ENCODE data around the gene DIO3. TPM values are rescaled to one million over a fixed set of nuclear protein-coding genes. Genes with fewer than 3 reads are reported as not detected.
A peak's percentile ranks its signal among the peaks of the same experiment; 100 is the strongest.

Gene DIO3
- total RNA-seq, 3 donors from 2014 or later: 1.3 to 5.1 (median 1.6) TPM

GRCh38 chr14:101599234-101599885 lies 38.1 kb downstream of the DIO3 start:
- DNase-seq (ENCODE audit: low spot score in 2 of 2): peak in 1 of 2 donors; percentile 34
- intact Hi-C loops (cut with DNase I; ENCODE audit: low total_unique reads): no loop called here

DNA sequence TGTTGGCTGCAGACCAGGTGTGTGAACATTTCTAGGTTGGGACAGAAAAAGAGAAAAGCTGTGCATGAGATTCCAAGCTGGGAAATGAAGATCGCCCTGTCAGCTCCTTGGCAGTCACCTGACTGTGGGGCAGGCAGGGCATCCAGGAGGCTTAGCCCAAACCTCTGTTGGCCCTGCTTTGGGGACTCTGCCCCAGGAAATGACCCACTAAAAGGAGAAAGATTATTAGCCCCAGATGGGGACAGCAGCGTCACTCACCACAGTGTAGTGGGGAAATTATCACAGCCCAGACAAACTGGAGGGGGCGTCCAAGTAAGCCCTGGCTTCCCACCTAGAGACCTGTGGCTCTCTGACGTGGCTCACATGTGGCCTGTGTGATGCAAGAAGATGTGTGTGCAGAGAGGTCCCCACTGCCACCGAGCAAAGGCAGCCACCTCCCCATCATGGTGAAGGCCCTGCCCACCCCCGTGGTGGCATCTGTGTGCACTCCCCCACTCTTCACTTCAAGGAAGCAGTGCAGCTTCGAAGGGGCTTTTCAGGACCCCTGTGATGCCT lies 39.1 kb downstream of the DIO3 start:
- no peaks in the 10 kb centered on the region for H3K4me1 ChIP-seq
- H3K27ac ChIP-seq: no peak overlapping the region
- no peak overlapping the region for H3K4me3 ChIP-seq
- H3K9me3 ChIP-seq: no peaks in the 10 kb centered on the region
- DNase-seq (ENCODE audit: low spot score in 2 of 2): no peak
- intact Hi-C loops (cut with DNase I; ENCODE audit: low total_unique reads): no loop called here
- H3K27me3 ChIP-seq: no peaks in the 10 kb centered on the region
- no peaks in the 10 kb centered on the region for H3K36me3 ChIP-seq
- TF ChIP-seq POLR2AphosphoS5 (IDR thresholded peaks at IDR 0.05) (no peak), POLR2A (IDR thresholded peaks at IDR 0.05) (no peak)
- TF ChIP-seq, protein P1, sequence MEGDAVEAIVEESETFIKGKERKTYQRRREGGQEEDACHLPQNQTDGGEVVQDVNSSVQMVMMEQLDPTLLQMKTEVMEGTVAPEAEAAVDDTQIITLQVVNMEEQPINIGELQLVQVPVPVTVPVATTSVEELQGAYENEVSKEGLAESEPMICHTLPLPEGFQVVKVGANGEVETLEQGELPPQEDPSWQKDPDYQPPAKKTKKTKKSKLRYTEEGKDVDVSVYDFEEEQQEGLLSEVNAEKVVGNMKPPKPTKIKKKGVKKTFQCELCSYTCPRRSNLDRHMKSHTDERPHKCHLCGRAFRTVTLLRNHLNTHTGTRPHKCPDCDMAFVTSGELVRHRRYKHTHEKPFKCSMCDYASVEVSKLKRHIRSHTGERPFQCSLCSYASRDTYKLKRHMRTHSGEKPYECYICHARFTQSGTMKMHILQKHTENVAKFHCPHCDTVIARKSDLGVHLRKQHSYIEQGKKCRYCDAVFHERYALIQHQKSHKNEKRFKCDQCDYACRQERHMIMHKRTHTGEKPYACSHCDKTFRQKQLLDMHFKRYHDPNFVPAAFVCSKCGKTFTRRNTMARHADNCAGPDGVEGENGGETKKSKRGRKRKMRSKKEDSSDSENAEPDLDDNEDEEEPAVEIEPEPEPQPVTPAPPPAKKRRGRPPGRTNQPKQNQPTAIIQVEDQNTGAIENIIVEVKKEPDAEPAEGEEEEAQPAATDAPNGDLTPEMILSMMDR (IDR thresholded peaks at IDR 0.05): no peak

More at GRCh38 chr14:101599234-101599885, 38.1 kb downstream of the DIO3 start:
- TF ChIP-seq POLR2AphosphoS5 (IDR thresholded peaks at IDR 0.05) (no peak), POLR2A (IDR thresholded peaks at IDR 0.05) (no peak)
- TF ChIP-seq, protein P1 (IDR thresholded peaks at IDR 0.05): no peak
- Histone ChIP-seq H3K9me3 (no peaks in the 10 kb centered on the region), H3K27me3 (no peaks in the 10 kb centered on the region), H3K4me3 (no peak overlapping the region), H3K4me1 (no peaks in the 10 kb centered on the region), H3K27ac (no peak overlapping the region), H3K36me3 (no peaks in the 10 kb centered on the region)

- intact Hi-C loops (cut with DNase I; ENCODE audit: low total_unique reads): no loop called here
- DNase-seq (ENCODE audit: low spot score in 2 of 2): peak in 1 of 2 donors; percentile 36
- H3K36me3 ChIP-seq: no peaks in the 10 kb centered on the region
- no peaks in the 10 kb centered on the region for H3K4me1 ChIP-seq
- TF ChIP-seq, protein P1 (IDR thresholded peaks at IDR 0.05): no peak
- no peak for TF ChIP-seq POLR2AphosphoS5 (IDR thresholded peaks at IDR 0.05)
- TF ChIP-seq POLR2A (IDR thresholded peaks at IDR 0.05): no peak
- no peak overlapping the region for H3K4me3 ChIP-seq
- no peaks in the 10 kb centered on the region for H3K27me3 ChIP-seq
- H3K9me3 ChIP-seq: no peaks in the 10 kb centered on the region
- H3K27ac ChIP-seq: no peak overlapping the region
Observed at GRCh38 chr14:101600891-101601605, 39.8 kb downstream of the DIO3 start.

GRCh38 chr14:101601606-101602465 lies 40.5 kb downstream of the DIO3 start:
- intact Hi-C loops (cut with DNase I; ENCODE audit: low total_unique reads): no loop called here
- DNase-seq (ENCODE audit: low spot score in 2 of 2): peak in 1 of 2 donors; percentile 12
- Histone ChIP-seq H3K27me3 (no peaks in the 10 kb centered on the region), H3K4me3 (no peak overlapping the region), H3K36me3 (no peaks in the 10 kb centered on the region), H3K4me1 (no peaks in the 10 kb centered on the region), H3K27ac (no peak overlapping the region), H3K9me3 (no peaks in the 10 kb centered on the region)
- TF ChIP-seq POLR2A (IDR thresholded peaks at IDR 0.05) (no peak), POLR2AphosphoS5 (IDR thresholded peaks at IDR 0.05) (no peak)
- TF ChIP-seq, protein P1 (IDR thresholded peaks at IDR 0.05): no peak

Measured in breast epithelium (tissue), 4 donors.